ENCODE results near the gene KDM8. TPM values are rescaled to one million over a fixed set of nuclear protein-coding genes. Genes with fewer than 3 reads are reported as not detected.
A peak's percentile ranks its signal among the peaks of the same experiment; 100 is the strongest.

KDM8 gene
- total RNA-seq, 1 experiment from 2014 or later, result 15.5 TPM

DNA sequence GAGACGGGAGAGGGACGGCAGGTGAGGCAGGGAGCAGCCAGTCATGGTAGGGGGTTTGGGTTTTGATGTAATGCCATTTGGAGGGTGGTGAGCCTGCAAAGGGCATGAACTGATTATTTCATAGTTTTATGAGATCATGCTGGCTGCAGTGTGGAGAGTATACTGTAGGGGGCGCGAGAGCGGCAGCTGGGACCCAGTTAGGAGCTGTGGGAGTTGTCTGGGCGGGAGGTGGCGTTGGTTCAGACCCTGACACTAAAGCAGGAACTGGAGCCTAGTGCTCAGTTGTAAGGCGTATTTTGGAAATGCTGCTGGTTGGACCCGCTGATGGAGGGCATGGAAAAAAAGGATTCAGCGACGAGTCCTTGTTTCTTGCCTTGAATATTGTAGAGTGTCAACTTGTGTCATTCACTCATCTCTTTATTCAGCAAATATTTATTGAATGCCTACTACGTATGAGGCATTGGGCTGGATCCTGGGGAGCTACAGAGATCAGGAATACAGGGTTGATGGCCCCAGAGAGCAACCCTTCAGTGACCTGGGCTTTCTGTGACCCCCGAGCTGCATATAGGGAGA, 23.7 kb upstream of the KDM8 start:
- TF ChIP-seq, protein P1, sequence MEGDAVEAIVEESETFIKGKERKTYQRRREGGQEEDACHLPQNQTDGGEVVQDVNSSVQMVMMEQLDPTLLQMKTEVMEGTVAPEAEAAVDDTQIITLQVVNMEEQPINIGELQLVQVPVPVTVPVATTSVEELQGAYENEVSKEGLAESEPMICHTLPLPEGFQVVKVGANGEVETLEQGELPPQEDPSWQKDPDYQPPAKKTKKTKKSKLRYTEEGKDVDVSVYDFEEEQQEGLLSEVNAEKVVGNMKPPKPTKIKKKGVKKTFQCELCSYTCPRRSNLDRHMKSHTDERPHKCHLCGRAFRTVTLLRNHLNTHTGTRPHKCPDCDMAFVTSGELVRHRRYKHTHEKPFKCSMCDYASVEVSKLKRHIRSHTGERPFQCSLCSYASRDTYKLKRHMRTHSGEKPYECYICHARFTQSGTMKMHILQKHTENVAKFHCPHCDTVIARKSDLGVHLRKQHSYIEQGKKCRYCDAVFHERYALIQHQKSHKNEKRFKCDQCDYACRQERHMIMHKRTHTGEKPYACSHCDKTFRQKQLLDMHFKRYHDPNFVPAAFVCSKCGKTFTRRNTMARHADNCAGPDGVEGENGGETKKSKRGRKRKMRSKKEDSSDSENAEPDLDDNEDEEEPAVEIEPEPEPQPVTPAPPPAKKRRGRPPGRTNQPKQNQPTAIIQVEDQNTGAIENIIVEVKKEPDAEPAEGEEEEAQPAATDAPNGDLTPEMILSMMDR (conservative IDR thresholded peaks at IDR 0.05), result peak; percentile 91
- no peaks in the 10 kb centered on the region for H3K79me1 ChIP-seq (ENCODE audit: insufficient read depth, low read depth, low read length, poor library complexity, severe bottlenecking)
- no peak overlapping the region for H3K23ac ChIP-seq (ENCODE audit: insufficient read length, low read depth, low read length)
- no peaks in the 10 kb centered on the region for H4K20me1 ChIP-seq (ENCODE audit: control insufficient read depth, insufficient read depth, insufficient read length)
- no peak overlapping the region for H3K9ac ChIP-seq (ENCODE audit: extremely low read depth, insufficient read length, low read length)
- no peak overlapping the region for H2BK15ac ChIP-seq (ENCODE audit: low read depth, low read length)
- no peak overlapping the region for H4K8ac ChIP-seq (replicated peaks; ENCODE audit: insufficient read length, low read depth, low read length)
- Mint-ChIP-seq H3K9me3 (no peaks in the 10 kb centered on the region), H3K27me3 (ENCODE audit: low read depth) (no peaks in the 10 kb centered on the region), H3K36me3 (ENCODE audit: insufficient read depth in 1 of 3, low read depth in 3 of 3) (no peaks in the 10 kb centered on the region), H3K27ac (no peak overlapping the region), H3K4me1 (peaks cover 8 to 12% of the 10 kb centered on the region in 2 experiments), H3K4me3 (no peak overlapping the region; a peak in 1 of 5 replicates)
- H3K4me1 ChIP-seq (ENCODE audit: insufficient read depth, low read length), result no peaks in the 10 kb centered on the region
- no peak overlapping the region for H2AFZ ChIP-seq (ENCODE audit: low read length)
- no peak overlapping the region for H2BK12ac ChIP-seq (ENCODE audit: insufficient read length, low read depth, low read length)
- H3K23me2 ChIP-seq (ENCODE audit: insufficient read length, low read depth, low read length, poor library complexity, severe bottlenecking), result no peaks in the 10 kb centered on the region
- no peaks in the 10 kb centered on the region for H3K9me3 ChIP-seq (ENCODE audit: control insufficient read depth, low read depth, low read length)
- H3T11ph ChIP-seq (ENCODE audit: low read length), result no peak overlapping the region
- no peak overlapping the region for H2BK120ac ChIP-seq (ENCODE audit: low read depth, low read length, poor library complexity, severe bottlenecking)
- no peak overlapping the region for H3K27ac ChIP-seq (ENCODE audit: insufficient read length, low read depth, low read length)
- no peaks in the 10 kb centered on the region for H3K27me3 ChIP-seq (ENCODE audit: insufficient read depth, low read length)
- peak; percentile 89 for DNase-seq
- no peak overlapping the region for H2AK5ac ChIP-seq (ENCODE audit: insufficient read length, low read length)
- no peak overlapping the region for H4K5ac ChIP-seq (ENCODE audit: insufficient read length, low read depth, low read length)
- no peak overlapping the region for H3K14ac ChIP-seq (ENCODE audit: insufficient read depth, low read length)
- no peak overlapping the region for H2BK5ac ChIP-seq (ENCODE audit: insufficient read length, low read length)
- no peak overlapping the region for H3K18ac ChIP-seq (ENCODE audit: insufficient read length, low read depth, low read length)
- no peak overlapping the region for H2BK20ac ChIP-seq (ENCODE audit: low read depth, low read length, poor library complexity, severe bottlenecking)
- no peaks in the 10 kb centered on the region for H3K79me2 ChIP-seq (ENCODE audit: insufficient read depth, low read length)
- H3K4ac ChIP-seq (ENCODE audit: low read depth, low read length), result no peak overlapping the region
- H4K91ac ChIP-seq (ENCODE audit: insufficient read length, low read depth, low read length), result no peak overlapping the region
- H3K4me2 ChIP-seq (ENCODE audit: insufficient read depth, insufficient read length, low read length), result no peak overlapping the region
- H3K56ac ChIP-seq (ENCODE audit: insufficient read length, low read depth, low read length), result no peak overlapping the region
- no CpG with 5 or more reads among the region's 13 CpGs for WGBS (ENCODE audit: extremely low coverage, insufficient read length, low lambda C conversion rate)
